CD8-positive, alpha-beta memory T cell (primary cell): ENCODE results near the gene GATA6. TPM values are rescaled to one million over a fixed set of nuclear protein-coding genes. Genes with fewer than 3 reads are reported as not detected.

Experiments used
- CTCF ChIA-PET: fragments of 350-600 bp; sonication (Branson Sonifier 250); formaldehyde crosslinking; loops from one replicate; lab custom pipeline; 2021; ENCODE audit warnings: antibody characterized with exemption; lab: Charles Lee
- POLR2A ChIA-PET: fragments of 350-600 bp; sonication (Branson Sonifier 250); formaldehyde crosslinking; loops from one replicate; lab custom pipeline; 2021; ENCODE audit warnings: antibody characterized with exemption; lab: Charles Lee
- DNase-seq, 5 donors: peaks; one replicate each; pipeline versions ENCODE4 v3.0.0 to v3.0.0-alpha.2; 2020 to 2022; ENCODE audit warnings: mixed read lengths in 1 of 5
- H3K27ac ChIP-seq: one replicate; pipeline ENCODE4 v1.7.0; 2013; ENCODE audit warnings: low read depth, mild to moderate bottlenecking, low read length, moderate library complexity
- H3K27me3 ChIP-seq: 2 replicates; pipeline ENCODE4 v1.7.0; 2013; ENCODE audit warnings: low read length, mild to moderate bottlenecking; ENCODE audit not compliant: insufficient read depth, poor library complexity, severe bottlenecking
- H3K36me3 ChIP-seq: 2 replicates; pipeline ENCODE4 v1.7.0; 2013; ENCODE audit warnings: mild to moderate bottlenecking, low read length, moderate library complexity; ENCODE audit not compliant: insufficient read depth
- H3K4me1 ChIP-seq: 2 replicates; pipeline ENCODE4 v1.7.0; 2013; ENCODE audit warnings: mild to moderate bottlenecking, low read length, moderate library complexity; ENCODE audit not compliant: insufficient read depth
- H3K4me3 ChIP-seq: 2 replicates; pipeline ENCODE4 v1.7.0; 2013; ENCODE audit warnings: mild to moderate bottlenecking, low read length
- H3K9me3 ChIP-seq: 2 replicates; pipeline ENCODE4 v1.7.0; 2013; ENCODE audit warnings: mild to moderate bottlenecking, low read length
- H3K27ac Mint-ChIP-seq, 8 donors: one replicate each; pipeline ENCODE4 v1.8.0; 2020 to 2021; ENCODE audit warnings: mixed read lengths in 8 of 8, mild to moderate bottlenecking in 6 of 8, inconsistent platforms in 3 of 8, moderate library complexity in 3 of 8
- H3K27me3 Mint-ChIP-seq, 2 donors: one replicate each; pipeline ENCODE4 v1.8.0; 2020 to 2021; ENCODE audit warnings: mixed read lengths in 2 of 2, mild to moderate bottlenecking in 1 of 2, moderate library complexity in 1 of 2
- H3K36me3 Mint-ChIP-seq, 3 donors: one replicate each; pipeline ENCODE4 v1.8.0; 2020 to 2021; ENCODE audit warnings: mixed read lengths in 3 of 3, inconsistent platforms in 1 of 3, mild to moderate bottlenecking in 1 of 3
- H3K4me1 Mint-ChIP-seq, 3 donors: one replicate each; pipeline ENCODE4 v1.8.0; 2020 to 2021; ENCODE audit warnings: mixed read lengths in 3 of 3, inconsistent platforms in 1 of 3, mild to moderate bottlenecking in 1 of 3
- H3K4me3 Mint-ChIP-seq, 7 donors: one replicate each; pipeline ENCODE4 v1.8.0; 2020 to 2021; ENCODE audit warnings: mixed read lengths in 7 of 7, mild to moderate bottlenecking in 6 of 7, moderate library complexity in 4 of 7, inconsistent platforms in 2 of 7
- H3K9me3 Mint-ChIP-seq, 5 donors: one replicate each; pipeline ENCODE4 v1.8.0; 2020 to 2022; ENCODE audit warnings: mixed read lengths in 5 of 5, mild to moderate bottlenecking in 3 of 5, moderate library complexity in 2 of 5, inconsistent platforms in 1 of 5
- polyA plus RNA-seq: library from polyadenylated mRNA; unstranded; fragments of 300-500 nt; fragmentation: Illumina TruSeq; gene quantifications from one replicate; pipeline ENCODE4 v1.2.3, GENCODE V29; 2021
- total RNA-seq, 2 experiments: library from RNA; stranded (reverse); gene quantifications; one replicate each; pipeline ENCODE4 v1.2.3, GENCODE V29; 2021

GATA6 gene
- total and polyA plus RNA-seq, 3 experiments from 2014 or later = 0.04 to 0.32 (median 0.11) TPM

- Mint-ChIP-seq H3K27ac (no peak overlapping the region), H3K36me3 (no peaks in the 10 kb centered on the region), H3K4me3 (no peak overlapping the region), H3K27me3 (peaks cover 5 to 23% of the 10 kb centered on the region in 2 donors), H3K9me3 (no peaks in the 10 kb centered on the region), H3K4me1 (no peaks in the 10 kb centered on the region)
- Histone ChIP-seq H3K4me1 (no peaks in the 10 kb centered on the region), H3K4me3 (no peak overlapping the region), H3K27ac (no peak overlapping the region), H3K27me3 (no peaks in the 10 kb centered on the region), H3K9me3 (no peaks in the 10 kb centered on the region), H3K36me3 (no peaks in the 10 kb centered on the region)
- no peak for DNase-seq
- ChIA-PET POLR2A (no interaction called here), CTCF (no interaction called here)
These were observed 35.6 kb downstream of the GATA6 start for GRCh38 chr18:22204996-22205395.

- Mint-ChIP-seq H3K36me3 (no peaks in the 10 kb centered on the region), H3K9me3 (no peaks in the 10 kb centered on the region), H3K27me3 (peaks cover 5 to 20% of the 10 kb centered on the region in 2 donors), H3K27ac (no peak overlapping the region), H3K4me3 (no peak overlapping the region), H3K4me1 (no peaks in the 10 kb centered on the region)
- CTCF ChIA-PET = no interaction called here
- Histone ChIP-seq H3K9me3 (no peaks in the 10 kb centered on the region), H3K36me3 (no peaks in the 10 kb centered on the region), H3K27ac (no peak overlapping the region), H3K4me3 (no peak overlapping the region), H3K4me1 (no peaks in the 10 kb centered on the region), H3K27me3 (no peaks in the 10 kb centered on the region)
- no peak for DNase-seq
- POLR2A ChIA-PET = no interaction called here
These were observed 37.8 kb downstream of the GATA6 start for GRCh38 chr18:22207021-22207758.

- no peak overlapping the region for H3K4me3 ChIP-seq
- no peaks in the 10 kb centered on the region for H3K36me3 ChIP-seq
- no peaks in the 10 kb centered on the region for H3K4me1 ChIP-seq
- Mint-ChIP-seq H3K4me3 (no peak overlapping the region), H3K36me3 (no peaks in the 10 kb centered on the region), H3K9me3 (no peaks in the 10 kb centered on the region), H3K27me3 (peaks cover 6 to 14% of the 10 kb centered on the region in 2 donors), H3K27ac (peak overlapping the region in 1 of 8 donors; percentile 2), H3K4me1 (peaks cover 0 to 6% (median 4%) of the 10 kb centered on the region in 3 donors)
- no peak overlapping the region for H3K27ac ChIP-seq
- DNase-seq = no peak
- POLR2A ChIA-PET = no interaction called here
- no peaks in the 10 kb centered on the region for H3K9me3 ChIP-seq
- no peaks in the 10 kb centered on the region for H3K27me3 ChIP-seq
- CTCF ChIA-PET = no interaction called here
These were observed 40.9 kb downstream of the GATA6 start for GRCh38 chr18:22210311-22210754.

GRCh38 chr18:22211657-22212056 is 42.3 kb downstream of the GATA6 start:
- Histone ChIP-seq H3K27me3 (no peaks in the 10 kb centered on the region), H3K4me1 (no peaks in the 10 kb centered on the region), H3K9me3 (no peaks in the 10 kb centered on the region), H3K36me3 (no peaks in the 10 kb centered on the region), H3K4me3 (no peak overlapping the region), H3K27ac (no peak overlapping the region)
- H3K9me3 Mint-ChIP-seq = no peaks in the 10 kb centered on the region
- DNase-seq = no peak
- H3K36me3 Mint-ChIP-seq = no peaks in the 10 kb centered on the region
- POLR2A ChIA-PET = no interaction called here
- no peak overlapping the region for H3K4me3 Mint-ChIP-seq
- no peak overlapping the region for H3K27ac Mint-ChIP-seq
- H3K4me1 Mint-ChIP-seq = peaks cover 0 to 6% (median 4%) of the 10 kb centered on the region in 3 donors
- peaks cover 9 to 10% of the 10 kb centered on the region in 2 donors for H3K27me3 Mint-ChIP-seq
- CTCF ChIA-PET = no interaction called here

- no peak overlapping the region for H3K27ac Mint-ChIP-seq
These were observed 44.1 kb downstream of the GATA6 start for GRCh38 chr18:22213333-22213973.

GRCh38 chr18:22214731-22215528 is 45.5 kb downstream of the GATA6 start:
- Mint-ChIP-seq H3K9me3 (no peaks in the 10 kb centered on the region), H3K36me3 (no peaks in the 10 kb centered on the region), H3K4me1 (peaks cover 0 to 6% (median 4%) of the 10 kb centered on the region in 3 donors), H3K4me3 (no peak overlapping the region), H3K27me3 (peaks cover 11% of the 10 kb centered on the region in 2 donors), H3K27ac (no peak overlapping the region)
- ChIA-PET CTCF (interaction anchor here (0.7 kb wide), 1 partner anchor 347 kb away, joined by 3 read pairs; no protein-coding TSS in a partner anchor), POLR2A (no interaction called here)
- H3K9me3 ChIP-seq = no peaks in the 10 kb centered on the region
- H3K27ac ChIP-seq = no peak overlapping the region
- no peaks in the 10 kb centered on the region for H3K27me3 ChIP-seq
- H3K36me3 ChIP-seq = no peaks in the 10 kb centered on the region
- H3K4me1 ChIP-seq = no peaks in the 10 kb centered on the region
- DNase-seq = no peak
- H3K4me3 ChIP-seq = no peak overlapping the region

More at GRCh38 chr18:22213333-22213973, 44.1 kb downstream of the GATA6 start:
- peaks cover 6 to 11% of the 10 kb centered on the region in 2 donors for H3K27me3 Mint-ChIP-seq
- no peak overlapping the region for H3K4me3 Mint-ChIP-seq
- Histone ChIP-seq H3K9me3 (no peaks in the 10 kb centered on the region), H3K4me1 (no peaks in the 10 kb centered on the region), H3K27me3 (no peaks in the 10 kb centered on the region), H3K4me3 (no peak overlapping the region), H3K36me3 (no peaks in the 10 kb centered on the region), H3K27ac (no peak overlapping the region)
- peaks cover 0 to 6% (median 4%) of the 10 kb centered on the region in 3 donors for H3K4me1 Mint-ChIP-seq
- CTCF ChIA-PET = no interaction called here
- DNase-seq = no peak
- POLR2A ChIA-PET = no interaction called here
- no peaks in the 10 kb centered on the region for H3K9me3 Mint-ChIP-seq
- H3K36me3 Mint-ChIP-seq = no peaks in the 10 kb centered on the region

- H3K36me3 Mint-ChIP-seq = no peaks in the 10 kb centered on the region
- peaks cover 20 to 23% (median 21%) of the 10 kb centered on the region in 3 donors for H3K4me1 Mint-ChIP-seq
These were observed 49.4 kb downstream of the GATA6 start for GRCh38 chr18:22218835-22219234.

More at GRCh38 chr18:22218835-22219234, 49.4 kb downstream of the GATA6 start:
- Histone ChIP-seq H3K9me3 (no peaks in the 10 kb centered on the region), H3K4me3 (no peak overlapping the region), H3K27ac (no peak overlapping the region), H3K4me1 (peaks cover 3% of the 10 kb centered on the region), H3K36me3 (no peaks in the 10 kb centered on the region), H3K27me3 (no peaks in the 10 kb centered on the region)
- Mint-ChIP-seq H3K27ac (no peak overlapping the region), H3K9me3 (no peaks in the 10 kb centered on the region), H3K27me3 (peaks cover 8 to 11% of the 10 kb centered on the region in 2 donors), H3K4me3 (no peak overlapping the region)
- POLR2A ChIA-PET = interaction anchor here (0.7 kb wide), 1 partner anchor 234 kb away, joined by 3 read pairs; no protein-coding TSS in a partner anchor
- DNase-seq = no peak
- CTCF ChIA-PET = interaction anchor here (1.3 kb wide), 1 partner anchor 188 kb away, joined by 3 read pairs; no protein-coding TSS in a partner anchor
